IMR-90 (cell line): ENCODE data around the gene ALDOC. TPM values are rescaled to one million over a fixed set of nuclear protein-coding genes. Genes with fewer than 3 reads are reported as not detected.

Experiments used
- ATAC-seq: fragments of 200-7000 bp; cut with Tn5 transposase; 2 replicates; pipeline ENCODE4 v1.9.1; 2020; ENCODE audit warnings: low read depth, mild to moderate bottlenecking, moderate library complexity
- BruUV-seq: library from RNA; stranded (reverse); fragments of 400-500 nt; replicated peaks from 2 replicates; lab custom pipeline; 2021; lab: Mats Ljungman, UMichigan
- CTCF ChIA-PET: fragments of 300-600 bp; formaldehyde crosslinking; extraction: SDS; loops from one replicate; lab custom pipeline; 2021; ENCODE audit warnings: antibody characterized with exemption; lab: Yijun Ruan, JAX
- POLR2A ChIA-PET: fragments of 300-600 bp; sonication (Branson Sonifier 250); formaldehyde crosslinking; loops from one replicate; lab custom pipeline; 2022; ENCODE audit warnings: antibody characterized with exemption; ENCODE audit not compliant: unreplicated experiment; lab: Charles Lee
- DNase-seq: peaks from one replicate; pipeline ENCODE4 v3.0.0; 2013
- H2AFZ ChIP-seq: replicated peaks from 2 replicates; pipeline ENCODE3; 2013; ENCODE audit warnings: low read length, mild to moderate bottlenecking; ENCODE audit not compliant: poor library complexity
- H2AK5ac ChIP-seq: 2 replicates; pipeline ENCODE4 v1.6.1; 2013; ENCODE audit warnings: low read depth, low read length, inconsistent platforms
- H2AK9ac ChIP-seq: replicated peaks from 2 replicates; pipeline ENCODE3; 2013; ENCODE audit warnings: mild to moderate bottlenecking, low read depth, low read length, moderate library complexity; ENCODE audit not compliant: poor library complexity
- H2BK120ac ChIP-seq: 2 replicates; pipeline ENCODE4 v1.6.1; 2013; ENCODE audit warnings: low read depth, low read length, inconsistent platforms
- H2BK15ac ChIP-seq: 3 replicates; pipeline ENCODE4 v1.6.1; 2013; ENCODE audit warnings: low read depth, low read length, inconsistent platforms
- H2BK20ac ChIP-seq: 2 replicates; pipeline ENCODE4 v1.6.1; 2013; ENCODE audit warnings: low read depth, mild to moderate bottlenecking, inconsistent platforms, low read length, moderate library complexity
- H2BK5ac ChIP-seq: 2 replicates; pipeline ENCODE4 v1.6.1; 2013; ENCODE audit warnings: mild to moderate bottlenecking, low read depth, low read length, inconsistent platforms; ENCODE audit not compliant: poor library complexity, severe bottlenecking
- H3K14ac ChIP-seq: replicated peaks from 2 replicates; pipeline ENCODE4 v1.6.1; 2013; ENCODE audit warnings: low read depth, low read length, inconsistent platforms
- H3K18ac ChIP-seq: 2 replicates; pipeline ENCODE4 v1.6.1; 2013; ENCODE audit warnings: low read depth, low read length, control low read depth
- H3K23ac ChIP-seq: 2 replicates; pipeline ENCODE4 v1.6.1; 2013; ENCODE audit warnings: low read depth, low read length, inconsistent platforms
- H3K27ac ChIP-seq: 2 replicates; pipeline ENCODE4 v1.5.1; 2013; ENCODE audit warnings: mild to moderate bottlenecking, control low read depth, low read length; ENCODE audit not compliant: insufficient read depth
- H3K27me3 ChIP-seq: 2 replicates; pipeline ENCODE4 v1.6.1; 2013; ENCODE audit warnings: low read length; ENCODE audit not compliant: control insufficient read depth, insufficient read depth
- H3K36me3 ChIP-seq: 2 replicates; pipeline ENCODE4 v1.6.1; 2013; ENCODE audit warnings: low read length, mixed read lengths; ENCODE audit not compliant: control insufficient read depth, insufficient read depth
- H3K4ac ChIP-seq: 2 replicates; pipeline ENCODE4 v1.6.1; 2013; ENCODE audit warnings: low read depth, low read length, inconsistent platforms
- H3K4me1 ChIP-seq: 2 replicates; pipeline ENCODE4 v1.6.1; 2013; ENCODE audit warnings: low read length, mixed read lengths; ENCODE audit not compliant: control insufficient read depth, insufficient read depth
- H3K4me2 ChIP-seq: 2 replicates; pipeline ENCODE4 v1.6.1; 2013; ENCODE audit warnings: low read depth, mild to moderate bottlenecking, control low read depth, low read length, moderate library complexity
- H3K4me3 ChIP-seq: 2 replicates; pipeline ENCODE4 v1.5.1; 2013; ENCODE audit warnings: low read depth, mild to moderate bottlenecking, control low read depth, low read length, moderate library complexity; ENCODE audit not compliant: insufficient read depth
- H3K56ac ChIP-seq: 2 replicates; pipeline ENCODE4 v1.6.1; 2013; ENCODE audit warnings: low read length, inconsistent platforms; ENCODE audit not compliant: insufficient read depth; ENCODE audit errors: extremely low read depth
- H3K79me1 ChIP-seq, 2 experiments: 2 replicates each; pipeline ENCODE4 v1.6.1; 2013; ENCODE audit warnings: low read length in 2 of 2, inconsistent platforms in 1 of 2, low read depth in 1 of 2
- H3K9ac ChIP-seq: 2 replicates; pipeline ENCODE4 v1.6.1; 2013; ENCODE audit warnings: low read depth, low read length, control low read depth
- H3K9me1 ChIP-seq: 2 replicates; pipeline ENCODE4 v1.6.1; 2013; ENCODE audit warnings: low read length, inconsistent platforms; ENCODE audit not compliant: insufficient read depth
- H3K9me3 ChIP-seq: 2 replicates; pipeline ENCODE4 v1.6.1; 2013; ENCODE audit warnings: low read length; ENCODE audit not compliant: control insufficient read depth, insufficient read depth
- H4K20me1 ChIP-seq: 2 replicates; pipeline ENCODE4 v1.6.1; 2013; ENCODE audit warnings: low read length, inconsistent platforms; ENCODE audit not compliant: insufficient read depth
- H4K5ac ChIP-seq: 2 replicates; pipeline ENCODE4 v1.6.1; 2013; ENCODE audit warnings: mild to moderate bottlenecking, low read depth, low read length, control low read depth
- H4K8ac ChIP-seq, 2 experiments: 2 replicates each; pipeline ENCODE4 v1.6.1; 2013; ENCODE audit warnings: low read depth in 2 of 2, low read length in 2 of 2, control low read depth in 1 of 2, inconsistent platforms in 1 of 2
- H4K91ac ChIP-seq: 2 replicates; pipeline ENCODE4 v1.6.1; 2013; ENCODE audit warnings: low read depth, low read length, inconsistent platforms; ENCODE audit not compliant: insufficient read depth
- MAFK ChIP-seq: IDR thresholded peaks from 2 replicates; pipeline ENCODE4 v1.6.1; 2012; ENCODE audit warnings: low read depth, low read length, improper control_type of control experiment
- MXI1 ChIP-seq: IDR thresholded peaks from 2 replicates; pipeline ENCODE4 v1.6.1; 2012; ENCODE audit warnings: low read depth, mild to moderate bottlenecking, low read length, moderate library complexity, borderline replicate concordance
- WGBS, 2 experiments: methylation state at CpG; one replicate each; pipeline versions ENCODE4 v1.1.5 to v1.1.7; 2013; ENCODE audit warnings: missing lambda C conversion rate in 2 of 2; ENCODE audit not compliant: insufficient read length in 1 of 2; ENCODE audit errors: extremely low coverage in 2 of 2; 5-methylcytosine and 5-hydroxymethylcytosine counted together
- dilution Hi-C: fragments of 300-500 bp; cut with HindIII; formaldehyde crosslinking; loops from one replicate; pipeline ENCODE4 v1.14.3; 2018; ENCODE audit warnings: low sequenced_read_pairs; ENCODE audit not compliant: unreplicated experiment
- in situ Hi-C: fragments of 300-500 bp; cut with MboI; formaldehyde crosslinking; loops from 3 replicates; pipeline ENCODE4 v1.14.3; 2019; ENCODE audit warnings: low sequenced_read_pairs, inconsistent platforms, mixed read lengths
- intact Hi-C: fragments of 100-400 bp; cut with micrococcal nuclease; formaldehyde crosslinking; loops from 2 replicates; pipeline ENCODE4 v1.10.0; 2022
- polyA plus RNA-seq, 3 experiments: library from polyadenylated mRNA; depleted of rRNA; stranded (reverse); fragments of >200 nt; gene quantifications; 2 replicates each; pipeline ENCODE4 v1.2.3, GENCODE V29; 2012; ENCODE audit warnings: low replicate concordance in 1 of 3
- total RNA-seq: library from RNA; depleted of rRNA; stranded (reverse); fragments of >200 nt; gene quantifications from 2 replicates; pipeline ENCODE4 v1.2.3, GENCODE V29; 2012
- TF ChIP-seq, protein P1 (sequence below): fragments of 150-350 bp; IDR thresholded peaks from 2 replicates; pipeline ENCODE4 v1.6.1; 2017; ENCODE audit warnings: mild to moderate bottlenecking, antibody characterized with exemption, low read length, low read depth

The ALDOC gene
- total and polyA plus RNA-seq, 2 of the 4 experiments (the other 2 are of a cell fraction): 47.0 to 69.7 TPM

DNA sequence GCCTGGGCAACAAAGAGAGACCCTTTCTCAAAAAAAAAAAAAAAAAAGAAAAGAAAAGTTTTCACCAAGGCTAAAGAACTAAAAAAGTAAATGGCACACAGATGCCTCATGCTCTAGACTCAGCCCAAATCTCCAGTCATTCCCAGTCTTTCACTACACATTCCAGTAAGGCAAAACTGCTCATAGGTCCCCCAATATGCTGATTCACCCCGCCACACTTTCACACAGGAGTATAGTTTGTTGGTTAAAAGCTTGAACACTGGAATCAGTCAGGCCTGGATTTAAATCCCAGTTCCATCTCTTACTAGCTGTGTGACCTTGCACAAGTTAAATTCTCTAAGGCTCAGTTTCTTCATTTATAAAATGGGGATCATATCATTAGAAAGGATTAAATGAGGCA lies 7.2 kb downstream of the ALDOC start:
- DNase-seq: no peak
- no CpG with 5 or more reads among the region's 1 CpG for WGBS, 2 experiments
- H3K4ac ChIP-seq: no peak overlapping the region
- no peak overlapping the region for H2AFZ ChIP-seq
- no peak overlapping the region for H2BK120ac ChIP-seq
- TF ChIP-seq MXI1: no peak
- TF ChIP-seq MAFK: no peak
- TF ChIP-seq, protein P1, sequence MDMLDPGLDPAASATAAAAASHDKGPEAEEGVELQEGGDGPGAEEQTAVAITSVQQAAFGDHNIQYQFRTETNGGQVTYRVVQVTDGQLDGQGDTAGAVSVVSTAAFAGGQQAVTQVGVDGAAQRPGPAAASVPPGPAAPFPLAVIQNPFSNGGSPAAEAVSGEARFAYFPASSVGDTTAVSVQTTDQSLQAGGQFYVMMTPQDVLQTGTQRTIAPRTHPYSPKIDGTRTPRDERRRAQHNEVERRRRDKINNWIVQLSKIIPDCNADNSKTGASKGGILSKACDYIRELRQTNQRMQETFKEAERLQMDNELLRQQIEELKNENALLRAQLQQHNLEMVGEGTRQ: no peak
- no peak overlapping the region for H2BK5ac ChIP-seq
- H2AK9ac ChIP-seq: no peak overlapping the region
- no TSS peak for BruUV-seq
- no peak overlapping the region for H3K56ac ChIP-seq
- no peak overlapping the region for H3K23ac ChIP-seq
- no peak overlapping the region for H2BK15ac ChIP-seq
- intact Hi-C loops: no loop called here
- peaks cover 16 to 36% of the 10 kb centered on the region in 2 experiments for H3K79me1 ChIP-seq
- no peak overlapping the region for H3K4me3 ChIP-seq
- in situ Hi-C loops: no loop called here
- CTCF ChIA-PET: no interaction called here
- no peak for ATAC-seq
- no peak overlapping the region for H4K91ac ChIP-seq
- peaks cover 14% of the 10 kb centered on the region for H3K36me3 ChIP-seq
- no peaks in the 10 kb centered on the region for H3K27me3 ChIP-seq
- H3K18ac ChIP-seq: no peak overlapping the region
- no peak overlapping the region for H3K14ac ChIP-seq
- no peak overlapping the region for H3K4me2 ChIP-seq
- no peak overlapping the region for H4K5ac ChIP-seq
- peaks cover 5% of the 10 kb centered on the region; the same call in 1 of the 2 replicates for H4K20me1 ChIP-seq
- 0 out of 2 replicates have a peak, but pooled peaks cover 4% of the 10 kb centered on the region for H3K9me1 ChIP-seq
- H3K27ac ChIP-seq: no peak overlapping the region
- H2AK5ac ChIP-seq: no peak overlapping the region
- no peaks in the 10 kb centered on the region for H3K4me1 ChIP-seq
- no peak overlapping the region for H2BK20ac ChIP-seq
- no peak overlapping the region for H4K8ac ChIP-seq
- H3K9ac ChIP-seq: no peak overlapping the region
- dilution Hi-C loops: no loop called here
- POLR2A ChIA-PET: no interaction called here
- H3K9me3 ChIP-seq: no peaks in the 10 kb centered on the region
